ENCODE measurements around the gene ARHGAP26. TPM values are rescaled to one million over a fixed set of nuclear protein-coding genes. Genes with fewer than 3 reads are reported as not detected.

Gene ARHGAP26
- total and polyA plus RNA-seq, 7 donors: 5.4 to 25.5 (median 19.1) TPM

- WGBS, 2 donors: 74 to 79% methylated on average over 4 of the region's 4 CpGs
- no peaks in the 10 kb centered on the region for H3K9me3 ChIP-seq
- H3K4me3 ChIP-seq: no peak overlapping the region
- TF ChIP-seq POLR2AphosphoS5 (IDR thresholded peaks at IDR 0.05) (no peak), POLR2A (IDR thresholded peaks at IDR 0.05) (no peak), EP300 (IDR thresholded peaks at IDR 0.05) (no peak), CTCF (IDR thresholded peaks at IDR 0.05) (no peak)
- H3K36me3 ChIP-seq: no peaks in the 10 kb centered on the region
- DNase-seq: no peak
- peaks cover 0 to 15% (median 8%) of the 10 kb centered on the region in 4 donors for H3K4me1 ChIP-seq
- H3K27me3 ChIP-seq: no peaks in the 10 kb centered on the region
- no peak overlapping the region for H3K27ac ChIP-seq
- intact Hi-C loops (cut with DNase I): no loop called here
Measured at GRCh38 chr5:142801495-142801871, 31.3 kb downstream of the ARHGAP26 start.

GRCh38 chr5:142803428-142804125, 33.4 kb downstream of the ARHGAP26 start:
- Histone ChIP-seq H3K4me3 (no peak overlapping the region), H3K36me3 (no peaks in the 10 kb centered on the region), H3K27me3 (no peaks in the 10 kb centered on the region), H3K4me1 (peaks cover 0 to 18% (median 10%) of the 10 kb centered on the region in 4 donors), H3K9me3 (no peaks in the 10 kb centered on the region), H3K27ac (peak overlapping the region in 3 of 4 donors; percentile 50 to 78 (median 53))
- DNase-seq: peak; percentile 79
- TF ChIP-seq EP300 (IDR thresholded peaks at IDR 0.05) (peak in 2 of 4 donors; percentile 37 to 76), POLR2AphosphoS5 (IDR thresholded peaks at IDR 0.05) (peak in 2 of 4 donors; percentile 35 to 78), CTCF (IDR thresholded peaks at IDR 0.05) (no peak), POLR2A (IDR thresholded peaks at IDR 0.05) (no peak)
- 81 to 89% methylated on average over 11 of the region's 11 CpGs for WGBS, 2 donors
- intact Hi-C loops (cut with DNase I): no loop called here

GRCh38 chr5:142805339-142805738, 35.2 kb downstream of the ARHGAP26 start:
- intact Hi-C loops (cut with DNase I): no loop called here
- Histone ChIP-seq H3K4me3 (no peak overlapping the region), H3K4me1 (peaks cover 0 to 23% (median 14%) of the 10 kb centered on the region in 4 donors), H3K36me3 (no peaks in the 10 kb centered on the region), H3K9me3 (no peaks in the 10 kb centered on the region), H3K27me3 (no peaks in the 10 kb centered on the region), H3K27ac (no peak overlapping the region)
- WGBS, 2 donors: 96 to 98% methylated on average over 3 of the region's 3 CpGs
- no peak for TF ChIP-seq POLR2A (IDR thresholded peaks at IDR 0.05)
- TF ChIP-seq POLR2AphosphoS5 (IDR thresholded peaks at IDR 0.05): no peak
- TF ChIP-seq CTCF (IDR thresholded peaks at IDR 0.05): no peak
- no peak for TF ChIP-seq EP300 (IDR thresholded peaks at IDR 0.05)
- no peak for DNase-seq

- no peak for DNase-seq
- 86 to 94% methylated on average over 2 of the region's 2 CpGs for WGBS, 2 donors
- peak overlapping the region in 2 of 4 donors; percentile 33 to 34 for H3K27ac ChIP-seq
Measured at GRCh38 chr5:142806841-142807267, 36.7 kb downstream of the ARHGAP26 start.

More at GRCh38 chr5:142806841-142807267, 36.7 kb downstream of the ARHGAP26 start:
- Histone ChIP-seq H3K4me3 (no peak overlapping the region), H3K4me1 (peaks cover 0 to 31% (median 14%) of the 10 kb centered on the region in 4 donors), H3K27me3 (no peaks in the 10 kb centered on the region), H3K36me3 (no peaks in the 10 kb centered on the region), H3K9me3 (no peaks in the 10 kb centered on the region)
- intact Hi-C loops (cut with DNase I): no loop called here
- TF ChIP-seq POLR2AphosphoS5 (IDR thresholded peaks at IDR 0.05): no peak
- no peak for TF ChIP-seq CTCF (IDR thresholded peaks at IDR 0.05)
- TF ChIP-seq EP300 (IDR thresholded peaks at IDR 0.05): no peak
- TF ChIP-seq POLR2A (IDR thresholded peaks at IDR 0.05): no peak

All from sigmoid colon (tissue), 7 donors.